ENCODE measurements around the gene CLTA. TPM values are rescaled to one million over a fixed set of nuclear protein-coding genes. Genes with fewer than 3 reads are reported as not detected.
"Not testable (repeated sequence)": the region's sequence is repeated elsewhere in the genome, so short reads cannot be mapped to it uniquely, and the experiment has no call there.

CLTA gene
- total RNA-seq, 5 donors from 2014 or later (not counting 1 experiment from before 2014, with no cell fraction given) = 40.2 to 79.0 (median 70.0) TPM

DNA sequence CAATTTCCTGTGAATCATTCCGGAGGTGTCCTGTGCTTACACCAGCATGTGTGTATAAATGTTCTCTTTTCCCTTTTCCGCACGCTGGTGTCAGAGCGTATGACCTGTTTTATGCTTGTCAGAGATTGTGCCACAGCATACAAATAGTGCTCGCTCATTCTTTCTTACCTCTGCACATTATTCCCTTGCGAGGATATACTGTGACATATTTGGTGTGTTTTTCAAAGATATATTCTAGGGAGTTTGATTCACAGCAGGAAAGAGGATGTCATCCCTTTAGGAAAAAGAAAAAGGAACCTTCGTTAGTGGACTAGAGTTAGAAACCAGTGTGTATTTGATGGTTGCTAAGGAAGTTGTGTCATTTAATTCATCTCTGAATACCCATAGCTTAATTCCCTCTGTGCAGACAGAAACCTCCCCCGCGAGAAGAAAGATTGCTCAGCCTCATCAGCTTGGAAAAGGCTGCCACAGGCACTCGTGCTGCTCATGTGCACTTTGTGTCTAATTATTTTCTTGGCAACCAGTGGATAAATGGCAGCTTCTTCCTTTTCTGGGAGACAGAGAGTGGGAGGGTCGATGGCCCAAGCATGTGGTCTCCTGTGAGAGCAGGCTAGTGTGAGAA, 36.3 kb upstream of the CLTA start:
- POLR2A ChIA-PET = interaction anchor here in 1 of 2 donors (0.8 kb wide), 1 partner anchor 12 kb away, joined by 3 read pairs; no protein-coding TSS in a partner anchor
- Mint-ChIP-seq H3K27ac (peak overlapping the region; percentile 69 to 71), H3K27me3 (no peaks in the 10 kb centered on the region), H3K4me1 (peaks cover 40 to 52% (median 49%) of the 10 kb centered on the region in 3 donors), H3K9me3 (no peaks in the 10 kb centered on the region), H3K36me3 (peaks cover 33% of the 10 kb centered on the region), H3K4me3 (peak overlapping the region in 2 of 3 donors; percentile 14 to 19)
- Histone ChIP-seq H3K4me3 (ENCODE audit: control insufficient read depth in 1 of 2, extremely low read depth in 1 of 2, low read length in 1 of 2) (no peak overlapping the region), H3K9me3 (no peaks in the 10 kb centered on the region), H3K4me1 (ENCODE audit: control insufficient read depth in 1 of 2, extremely low read depth in 1 of 2, insufficient read depth in 2 of 2, low read length in 2 of 2) (peaks cover 28 to 41% of the 10 kb centered on the region in 2 experiments), H3K36me3 (ENCODE audit: control insufficient read depth in 2 of 2, extremely low read depth in 1 of 2, insufficient read depth in 1 of 2, low read length in 1 of 2) (peaks cover 0 to 12% of the 10 kb centered on the region in 2 donors), H3K27ac (ENCODE audit: low read length) (no peak overlapping the region), H3K27me3 (replicated peaks in 1 of 2; ENCODE audit: control insufficient read depth in 2 of 2, extremely low read depth in 1 of 2, insufficient read depth in 2 of 2, low read length in 1 of 2) (no peaks in the 10 kb centered on the region)
- 33% methylated on average over 1 of the region's 11 CpGs for WGBS (ENCODE audit: insufficient coverage)
- CTCF ChIA-PET = interaction anchor here (0.7 to 1.0 kb wide), 3 partner anchors 51 to 385 kb away, joined by 3 to 8 read pairs (median 3); no protein-coding TSS in a partner anchor
- ATAC-seq (replicated peaks in 1 of 4) (no peak), DNase-seq (no peak)

GRCh38 chr9:36156116-36156515, 34.6 kb upstream of the CLTA start:
- H3K27me3 Mint-ChIP-seq = no peaks in the 10 kb centered on the region
- POLR2A ChIA-PET = interaction anchor here in 1 of 2 donors (0.6 kb wide), 1 partner anchor 13 kb away, joined by 3 read pairs; no protein-coding TSS in a partner anchor
- no peak for ATAC-seq (replicated peaks in 1 of 4)
- no peak overlapping the region for H3K4me3 ChIP-seq (ENCODE audit: control insufficient read depth in 1 of 2, extremely low read depth in 1 of 2, low read length in 1 of 2)
- 100% methylated on average over 2 of the region's 6 CpGs for WGBS (ENCODE audit: insufficient coverage)
- no peak for DNase-seq
- H3K36me3 ChIP-seq (ENCODE audit: control insufficient read depth in 2 of 2, extremely low read depth in 1 of 2, insufficient read depth in 1 of 2, low read length in 1 of 2) = peaks cover 0 to 17% of the 10 kb centered on the region in 2 donors
- H3K4me1 ChIP-seq (ENCODE audit: control insufficient read depth in 1 of 2, extremely low read depth in 1 of 2, insufficient read depth in 2 of 2, low read length in 2 of 2) = peaks cover 24 to 25% of the 10 kb centered on the region in 2 experiments
- no peaks in the 10 kb centered on the region for H3K9me3 ChIP-seq
- peaks cover 33 to 41% (median 34%) of the 10 kb centered on the region in 3 donors for H3K4me1 Mint-ChIP-seq
- no peaks in the 10 kb centered on the region for H3K9me3 Mint-ChIP-seq
- H3K4me3 Mint-ChIP-seq = no peak overlapping the region
- no peak overlapping the region for H3K27ac ChIP-seq (ENCODE audit: low read length)
- CTCF ChIA-PET = interaction anchor here in 1 of 2 donors (0.5 kb wide), 1 partner anchor 9 kb away, joined by 3 read pairs; no protein-coding TSS in a partner anchor
- H3K27ac Mint-ChIP-seq = no peak overlapping the region
- peaks cover 39% of the 10 kb centered on the region for H3K36me3 Mint-ChIP-seq
- H3K27me3 ChIP-seq (replicated peaks in 1 of 2; ENCODE audit: control insufficient read depth in 2 of 2, extremely low read depth in 1 of 2, insufficient read depth in 2 of 2, low read length in 1 of 2) = no peaks in the 10 kb centered on the region

GRCh38 chr9:36158122-36158521, 32.6 kb upstream of the CLTA start:
- POLR2A ChIA-PET = no interaction called here
- Histone ChIP-seq H3K9me3 (no peaks in the 10 kb centered on the region), H3K4me1 (ENCODE audit: control insufficient read depth in 1 of 2, extremely low read depth in 1 of 2, insufficient read depth in 2 of 2, low read length in 2 of 2) (peaks cover 4 to 10% of the 10 kb centered on the region in 2 experiments), H3K4me3 (ENCODE audit: control insufficient read depth in 1 of 2, extremely low read depth in 1 of 2, low read length in 1 of 2) (no peak overlapping the region), H3K36me3 (ENCODE audit: control insufficient read depth in 2 of 2, extremely low read depth in 1 of 2, insufficient read depth in 1 of 2, low read length in 1 of 2) (peaks cover 0 to 24% of the 10 kb centered on the region in 2 donors), H3K27ac (ENCODE audit: low read length) (no peak overlapping the region), H3K27me3 (replicated peaks in 1 of 2; ENCODE audit: control insufficient read depth in 2 of 2, extremely low read depth in 1 of 2, insufficient read depth in 2 of 2, low read length in 1 of 2) (no peaks in the 10 kb centered on the region)
- H3K4me3 Mint-ChIP-seq = no peak overlapping the region
- H3K36me3 Mint-ChIP-seq = peaks cover 49% of the 10 kb centered on the region
- no peak for DNase-seq
- H3K9me3 Mint-ChIP-seq = no peaks in the 10 kb centered on the region
- peaks cover 17 to 31% (median 26%) of the 10 kb centered on the region in 3 donors for H3K4me1 Mint-ChIP-seq
- WGBS (ENCODE audit: insufficient coverage) = no CpG with 5 or more reads among the region's 2 CpGs
- H3K27me3 Mint-ChIP-seq = no peaks in the 10 kb centered on the region
- ATAC-seq (replicated peaks in 1 of 4) = no peak
- H3K27ac Mint-ChIP-seq = no peak overlapping the region
- CTCF ChIA-PET = no interaction called here

DNA sequence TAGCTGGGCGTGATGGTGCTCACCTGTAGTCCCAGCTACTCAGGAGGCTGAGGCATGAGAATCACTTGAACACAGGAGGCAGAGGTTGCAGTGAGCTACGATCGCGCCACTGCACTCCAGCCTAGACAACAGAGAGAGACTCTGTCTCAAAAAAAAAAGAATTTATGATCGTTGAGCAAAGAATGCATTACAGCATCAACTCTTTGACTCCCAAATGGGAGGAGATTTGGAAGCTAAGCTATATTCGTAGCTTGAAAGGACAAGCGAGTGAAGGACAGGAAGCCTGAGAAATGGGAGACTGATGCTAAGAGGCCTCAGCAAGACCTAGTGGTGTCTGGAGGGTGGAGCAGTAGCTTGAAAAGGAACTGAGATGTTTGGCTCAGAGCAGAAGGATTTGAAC, 31.8 kb upstream of the CLTA start:
- no peak overlapping the region for H3K4me3 Mint-ChIP-seq
- ATAC-seq (replicated peaks in 1 of 4) (no peak), DNase-seq (no peak)
- H3K27me3 ChIP-seq (replicated peaks in 1 of 2; ENCODE audit: control insufficient read depth in 2 of 2, extremely low read depth in 1 of 2, insufficient read depth in 2 of 2, low read length in 1 of 2) = no peaks in the 10 kb centered on the region
- H3K27ac Mint-ChIP-seq = no peak overlapping the region
- no peaks in the 10 kb centered on the region for H3K9me3 Mint-ChIP-seq
- peaks cover 11 to 26% (median 20%) of the 10 kb centered on the region in 3 donors for H3K4me1 Mint-ChIP-seq
- no peak overlapping the region for H3K4me3 ChIP-seq (ENCODE audit: control insufficient read depth in 1 of 2, extremely low read depth in 1 of 2, low read length in 1 of 2)
- ChIA-PET CTCF (interaction anchor here (0.6 to 1.1 kb wide), 2 partner anchors 54 to 206 kb away, joined by 4 to 11 read pairs; no protein-coding TSS in a partner anchor), POLR2A (interaction anchor here in 1 of 2 donors (0.6 kb wide), 2 partner anchors 101 to 277 kb away, joined by 3 to 5 read pairs; no protein-coding TSS in a partner anchor)
- no peak overlapping the region for H3K27ac ChIP-seq (ENCODE audit: low read length)
- peaks cover 0 to 24% of the 10 kb centered on the region in 2 donors for H3K36me3 ChIP-seq (ENCODE audit: control insufficient read depth in 2 of 2, extremely low read depth in 1 of 2, insufficient read depth in 1 of 2, low read length in 1 of 2)
- H3K27me3 Mint-ChIP-seq = no peaks in the 10 kb centered on the region
- H3K9me3 ChIP-seq = no peaks in the 10 kb centered on the region
- peaks cover 0 to 8% of the 10 kb centered on the region in 2 experiments for H3K4me1 ChIP-seq (ENCODE audit: control insufficient read depth in 1 of 2, extremely low read depth in 1 of 2, insufficient read depth in 2 of 2, low read length in 2 of 2)
- H3K36me3 Mint-ChIP-seq = peaks cover 45% of the 10 kb centered on the region
- WGBS (ENCODE audit: insufficient coverage) = 100% methylated on average over 7 of the region's 7 CpGs

DNA sequence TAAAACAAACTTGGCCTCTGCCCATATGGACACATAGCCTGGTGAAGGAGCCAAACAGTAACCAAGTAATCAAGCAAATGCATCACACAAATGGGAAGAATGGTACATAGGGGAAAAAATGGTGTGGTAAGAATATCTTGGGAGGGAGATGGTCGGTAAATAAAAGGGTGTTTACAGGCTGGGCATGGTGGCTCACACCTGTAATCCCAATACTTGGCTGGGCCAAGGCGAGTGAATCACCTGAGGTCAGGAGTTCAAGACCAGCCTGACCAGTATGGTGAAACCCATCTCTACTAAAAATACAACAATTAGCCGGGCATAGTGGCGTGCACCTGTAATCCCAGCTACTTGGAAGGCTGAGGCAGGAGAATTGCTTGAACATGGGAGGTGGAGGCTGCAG, 31.2 kb upstream of the CLTA start:
- not testable (repeated sequence) for H3K27ac ChIP-seq (ENCODE audit: low read length); H3K27ac Mint-ChIP-seq; H3K4me3 ChIP-seq (ENCODE audit: control insufficient read depth in 1 of 2, extremely low read depth in 1 of 2, low read length in 1 of 2); H3K4me3 Mint-ChIP-seq; H3K9me3 Mint-ChIP-seq; H3K27me3 Mint-ChIP-seq; H3K27me3 ChIP-seq (replicated peaks in 1 of 2; ENCODE audit: control insufficient read depth in 2 of 2, extremely low read depth in 1 of 2, insufficient read depth in 2 of 2, low read length in 1 of 2); DNase-seq; H3K4me1 ChIP-seq (ENCODE audit: control insufficient read depth in 1 of 2, extremely low read depth in 1 of 2, insufficient read depth in 2 of 2, low read length in 2 of 2); H3K9me3 ChIP-seq; ATAC-seq (replicated peaks in 1 of 4)
- H3K36me3 Mint-ChIP-seq = peaks cover 39% of the 10 kb centered on the region
- peaks cover 0 to 21% of the 10 kb centered on the region in 2 donors for H3K36me3 ChIP-seq (ENCODE audit: control insufficient read depth in 2 of 2, extremely low read depth in 1 of 2, insufficient read depth in 1 of 2, low read length in 1 of 2)
- WGBS (ENCODE audit: insufficient coverage) = no CpG with 5 or more reads among the region's 4 CpGs
- CTCF ChIA-PET = interaction anchor here in 1 of 2 donors (1.1 kb wide), 1 partner anchor 54 kb away, joined by 4 read pairs; no protein-coding TSS in a partner anchor
- peaks cover 5 to 22% (median 14%) of the 10 kb centered on the region in 3 donors for H3K4me1 Mint-ChIP-seq
- POLR2A ChIA-PET = interaction anchor here in 1 of 2 donors (0.6 kb wide), 2 partner anchors 101 to 277 kb away, joined by 3 to 5 read pairs; no protein-coding TSS in a partner anchor

DNA sequence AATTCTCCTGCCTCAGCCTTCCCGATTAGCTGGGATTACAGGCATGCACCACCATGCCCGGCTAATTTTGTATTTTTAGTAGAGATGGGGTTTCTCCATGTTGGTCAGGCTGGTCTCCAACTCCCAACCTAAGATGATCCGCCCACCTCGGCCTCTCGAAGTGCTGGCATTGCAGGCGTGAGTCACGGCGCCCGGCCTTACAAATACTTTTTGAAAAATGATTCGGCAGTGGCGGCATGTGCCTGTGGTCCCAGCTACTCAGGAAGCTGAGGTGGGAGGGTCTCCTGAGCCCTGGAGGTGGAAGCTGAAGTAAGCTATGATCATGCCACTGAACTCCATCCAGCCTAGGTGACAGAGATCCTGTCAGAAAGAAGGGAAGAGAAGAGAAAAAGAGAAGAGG, 30.6 kb upstream of the CLTA start:
- H3K9me3 ChIP-seq; H3K4me1 ChIP-seq (ENCODE audit: control insufficient read depth in 1 of 2, extremely low read depth in 1 of 2, insufficient read depth in 2 of 2, low read length in 2 of 2); H3K27me3 Mint-ChIP-seq; H3K9me3 Mint-ChIP-seq; DNase-seq; ATAC-seq (replicated peaks in 1 of 4); H3K27ac ChIP-seq (ENCODE audit: low read length); POLR2A ChIA-PET; H3K27me3 ChIP-seq (replicated peaks in 1 of 2; ENCODE audit: control insufficient read depth in 2 of 2, extremely low read depth in 1 of 2, insufficient read depth in 2 of 2, low read length in 1 of 2); H3K4me3 ChIP-seq (ENCODE audit: control insufficient read depth in 1 of 2, extremely low read depth in 1 of 2, low read length in 1 of 2); H3K4me3 Mint-ChIP-seq: not testable (repeated sequence)
- CTCF ChIA-PET = interaction anchor here (0.7 to 0.8 kb wide), 2 partner anchors 26 to 697 kb away, joined by 3 read pairs; no protein-coding TSS in a partner anchor
- peaks cover 35% of the 10 kb centered on the region for H3K36me3 Mint-ChIP-seq
- H3K36me3 ChIP-seq (ENCODE audit: control insufficient read depth in 2 of 2, extremely low read depth in 1 of 2, insufficient read depth in 1 of 2, low read length in 1 of 2) = peaks cover 0 to 21% of the 10 kb centered on the region in 2 donors
- peak overlapping the region; percentile 1 to 67 for H3K27ac Mint-ChIP-seq
- WGBS (ENCODE audit: insufficient coverage) = 87% methylated on average over 6 of the region's 11 CpGs
- peaks cover 2 to 20% (median 13%) of the 10 kb centered on the region in 3 donors for H3K4me1 Mint-ChIP-seq

Measured in T-cell (primary cell).